Gastrocnemius medialis (tissue), 4 donors: ENCODE measurements around the gene MCL1.

Experiments
- CTCF ChIP-seq, 5 experiments: fragments of 450-650 bp in 3 of 5; fragments of 200-600 bp in 2 of 5; sonication (generic) in 2 of 5; IDR thresholded peaks in 4 of 5; conservative IDR thresholded peaks in 1 of 5; 1 replicate in 4 of 5; 2 replicates in 1 of 5; pipeline ENCODE4 v1.5.1; 2016 to 2019; ENCODE audit warnings: antibody characterized with exemption in 5 of 5, mild to moderate bottlenecking in 3 of 5, moderate library complexity in 3 of 5
- POLR2A ChIP-seq, 2 donors: fragments of 450-650 bp; IDR thresholded peaks; one replicate each; pipeline ENCODE4 v1.6.1; 2017; ENCODE audit warnings: antibody characterized with exemption in 2 of 2, mild to moderate bottlenecking in 2 of 2, moderate library complexity in 2 of 2

DNA sequence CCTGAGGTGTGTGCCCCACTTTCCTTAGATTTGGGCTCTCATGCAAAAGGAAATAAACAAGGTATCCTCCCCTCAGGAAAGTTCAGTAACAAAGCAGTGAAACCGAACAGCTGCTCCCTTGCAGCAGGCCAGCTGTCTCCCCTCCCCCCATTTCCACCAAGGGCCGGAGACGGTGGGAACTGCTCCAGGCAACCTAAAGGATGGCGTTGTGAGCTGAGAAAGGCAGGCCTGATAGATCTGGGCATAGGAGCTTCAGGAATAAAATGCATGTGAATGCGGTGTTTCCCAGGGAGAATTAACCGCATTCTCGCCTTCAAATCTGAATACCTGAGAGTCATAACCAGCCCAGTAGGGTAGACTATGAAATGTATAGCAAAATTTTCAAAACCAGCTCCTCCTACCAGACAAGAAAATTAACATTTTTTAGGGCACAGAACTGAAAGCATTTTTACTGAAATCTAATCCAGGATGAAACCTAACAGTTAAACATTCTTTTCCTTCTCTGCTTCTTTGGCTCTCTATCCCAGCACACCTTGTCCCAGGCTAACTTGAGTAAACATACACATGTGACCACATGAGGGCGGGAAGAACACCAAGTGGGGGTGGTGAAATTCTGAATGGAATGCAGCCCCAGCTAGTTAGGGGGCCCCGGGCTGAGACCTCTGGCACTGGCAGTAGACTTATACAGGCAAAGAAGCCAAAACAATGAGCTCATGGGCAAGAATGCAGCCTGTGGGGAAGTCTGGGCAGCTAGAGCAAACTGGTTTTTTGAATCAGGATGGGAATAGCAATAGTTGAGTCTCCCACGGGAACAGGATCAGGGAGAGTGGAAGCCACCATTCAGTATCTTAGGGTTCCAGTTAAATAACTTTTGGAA lies 11.5 kb downstream of the MCL1 start:
- TF ChIP-seq CTCF (IDR thresholded peaks at IDR 0.05 in 4 of 5, conservative IDR thresholded peaks at IDR 0.05 in 1 of 5), result no peak
- TF ChIP-seq POLR2A (IDR thresholded peaks at IDR 0.05), result peak; percentile 13 to 51
